NAMALWA (cell line): ENCODE measurements around the gene SCN1B.
A peak's percentile ranks its signal among the peaks of the same experiment; 100 is the strongest.
"Not testable (repeated sequence)": the region's sequence is repeated elsewhere in the genome, so short reads cannot be mapped to it uniquely, and the experiment has no call there.

Experiments used
- DNase-seq: peaks from one replicate; pipeline ENCODE4 v3.0.0-alpha.2; 2015; ENCODE audit warnings: low spot score

The SCN1B gene

GRCh38 chr19:35037716-35038622 lies 7.7 kb downstream of the SCN1B start:
- DNase-seq: peak; percentile 54

GRCh38 chr19:35038623-35039512 lies 8.6 kb downstream of the SCN1B start:
- no peak for DNase-seq

GRCh38 chr19:35039881-35040825 lies 9.9 kb downstream of the SCN1B start:
- DNase-seq: no peak

- DNase-seq: no peak
These were observed 10.7 kb downstream of the SCN1B start for GRCh38 chr19:35040826-35041547.

GRCh38 chr19:35041548-35042055 lies 11.3 kb downstream of the SCN1B start, which contains the start of gene HPN:
Gene HPN, plus strand, starts transcription at chr19:35041721. Its CDS starts 786 bp downstream, at chr19:35042507.
- no peak for DNase-seq

GRCh38 chr19:35042056-35042730 lies 11.9 kb downstream of the SCN1B start:
- DNase-seq: no peak

GRCh38 chr19:35042954-35043604 lies 12.8 kb downstream of the SCN1B start:
- DNase-seq: no peak

GRCh38 chr19:35043906-35044305 lies 13.6 kb downstream of the SCN1B start:
- DNase-seq: no peak

GRCh38 chr19:35044317-35045117 lies 14.2 kb downstream of the SCN1B start:
- DNase-seq: peak; percentile 73

- peak; percentile 85 for DNase-seq
These were observed 15.5 kb downstream of the SCN1B start for GRCh38 chr19:35045667-35046300.

- no peak for DNase-seq
These were observed 16.2 kb downstream of the SCN1B start for GRCh38 chr19:35046461-35046860.

GRCh38 chr19:35048911-35049411 lies 18.7 kb downstream of the SCN1B start:
- no peak for DNase-seq

- DNase-seq: no peak
These were observed 19.2 kb downstream of the SCN1B start for GRCh38 chr19:35049456-35049855.

GRCh38 chr19:35050662-35051061 lies 20.4 kb downstream of the SCN1B start:
- DNase-seq: not testable (repeated sequence)

GRCh38 chr19:35051268-35051667 lies 21.0 kb downstream of the SCN1B start:
- not testable (repeated sequence) for DNase-seq

GRCh38 chr19:35051796-35052195 lies 21.5 kb downstream of the SCN1B start:
- no peak for DNase-seq

GRCh38 chr19:35052599-35053190 lies 22.4 kb downstream of the SCN1B start:
- no peak for DNase-seq
